Testis (tissue), 3 donors: ENCODE results near the gene OPN3. TPM values are rescaled to one million over a fixed set of nuclear protein-coding genes. Genes with fewer than 3 reads are reported as not detected.

Experiments
- DNase-seq: peaks from one replicate; pipeline ENCODE4 v3.0.0-alpha.2; 2019
- H3K27ac ChIP-seq, 2 donors: fragments of 200-600 bp; sonication (generic); one replicate each; pipeline ENCODE4 v1.5.1; 2019
- H3K27me3 ChIP-seq: fragments of 200-600 bp; sonication (generic); one replicate; pipeline ENCODE4 v1.5.1; 2019
- H3K36me3 ChIP-seq: fragments of 200-600 bp; sonication (generic); one replicate; pipeline ENCODE4 v1.5.1; 2017; ENCODE audit warnings: low read depth; ENCODE audit errors: missing control alignments
- H3K4me1 ChIP-seq: fragments of 200-600 bp; sonication (generic); one replicate; pipeline ENCODE4 v1.5.1; 2019
- H3K4me3 ChIP-seq, 2 donors: fragments of 200-600 bp; sonication (generic); one replicate each; pipeline ENCODE4 v1.5.1; 2017 to 2019
- H3K9me3 ChIP-seq: fragments of 200-600 bp; sonication (generic); one replicate; pipeline ENCODE4 v1.5.1; 2017
- CTCF ChIP-seq, 3 experiments: fragments of 450-650 bp in 2 of 3; fragments of 200-600 bp in 1 of 3; sonication (generic) in 1 of 3; IDR thresholded peaks; one replicate each; pipeline ENCODE4 v1.5.1; 2016 to 2019; ENCODE audit warnings: antibody characterized with exemption in 3 of 3, mild to moderate bottlenecking in 2 of 3, moderate library complexity in 1 of 3
- POLR2A ChIP-seq: fragments of 450-650 bp; IDR thresholded peaks from one replicate; pipeline ENCODE4 v1.6.1; 2017; ENCODE audit warnings: antibody characterized with exemption, mild to moderate bottlenecking, moderate library complexity
- WGBS, 2 donors: methylation state at CpG; one replicate each; pipeline ENCODE4 v1.1.5; 2018; 5-methylcytosine and 5-hydroxymethylcytosine counted together
- intact Hi-C: fragments of 100-400 bp; cut with DNase I; formaldehyde crosslinking; loops from one replicate; pipeline ENCODE4 v1.15.1; 2023; ENCODE audit warnings: low total_unique reads
- polyA plus RNA-seq: library from polyadenylated mRNA; stranded (reverse); fragments of 350-450 nt; fragmentation: Illumina TruSeq; extraction: RNeasy Lipid Tissue Mini Kit (QIAGEN cat#74804); gene quantifications from one replicate; pipeline ENCODE4 v1.2.3, GENCODE V29; 2014; ENCODE audit warnings: low read depth, low replicate concordance; ENCODE audit not compliant: insufficient read depth
- total RNA-seq, 2 donors: library from RNA; depleted of rRNA; stranded (reverse); fragments of >200 nt; gene quantifications; one replicate each; pipeline ENCODE4 v1.2.3, GENCODE V29; 2016

Gene OPN3
- total and polyA plus RNA-seq, 3 donors from 2014 or later: 25.8 to 45.8 (median 41.4) TPM

- Histone ChIP-seq H3K27me3 (no peaks in the 10 kb centered on the region), H3K4me1 (no peaks in the 10 kb centered on the region), H3K27ac (no peak overlapping the region), H3K36me3 (no peaks in the 10 kb centered on the region), H3K4me3 (no peak overlapping the region), H3K9me3 (no peaks in the 10 kb centered on the region)
- intact Hi-C loops: no loop called here
- TF ChIP-seq CTCF (IDR thresholded peaks at IDR 0.05): no peak
- no peak for TF ChIP-seq POLR2A
- DNase-seq: no peak
These were observed 48.9 kb downstream of the OPN3 start for GRCh38 chr1:241591317-241591716.

GRCh38 chr1:241590719-241591118 is 49.5 kb downstream of the OPN3 start:
- H3K36me3 ChIP-seq: no peaks in the 10 kb centered on the region

GRCh38 chr1:241589521-241589920 is 50.6 kb downstream of the OPN3 start:
- Histone ChIP-seq H3K4me3 (no peak overlapping the region), H3K27me3 (no peaks in the 10 kb centered on the region), H3K4me1 (no peaks in the 10 kb centered on the region), H3K9me3 (no peaks in the 10 kb centered on the region), H3K27ac (no peak overlapping the region), H3K36me3 (no peaks in the 10 kb centered on the region)
- DNase-seq: no peak
- WGBS, 2 donors: 88 to 92% methylated on average over 7 of the region's 7 CpGs
- intact Hi-C loops: no loop called here
- no peak for TF ChIP-seq CTCF (IDR thresholded peaks at IDR 0.05)
- no peak for TF ChIP-seq POLR2A

More at GRCh38 chr1:241590719-241591118, 49.5 kb downstream of the OPN3 start:
- Histone ChIP-seq H3K9me3 (no peaks in the 10 kb centered on the region), H3K27me3 (no peaks in the 10 kb centered on the region), H3K27ac (no peak overlapping the region), H3K4me1 (no peaks in the 10 kb centered on the region), H3K4me3 (no peak overlapping the region)
- 61 to 72% methylated on average over 4 of the region's 4 CpGs for WGBS, 2 donors
- intact Hi-C loops: no loop called here
- DNase-seq: no peak
- no peak for TF ChIP-seq POLR2A
- no peak for TF ChIP-seq CTCF (IDR thresholded peaks at IDR 0.05)

- H3K9me3 ChIP-seq: no peaks in the 10 kb centered on the region
- no peaks in the 10 kb centered on the region for H3K27me3 ChIP-seq
- H3K4me3 ChIP-seq: no peak overlapping the region
- WGBS, 2 donors: 63 to 82% methylated on average over 14 of the region's 14 CpGs
- intact Hi-C loops: no loop called here
- no peaks in the 10 kb centered on the region for H3K36me3 ChIP-seq
- H3K27ac ChIP-seq: no peak overlapping the region
- DNase-seq: no peak
- no peaks in the 10 kb centered on the region for H3K4me1 ChIP-seq
- TF ChIP-seq CTCF (IDR thresholded peaks at IDR 0.05) (no peak), POLR2A (no peak)
These were observed 53.2 kb downstream of the OPN3 start for GRCh38 chr1:241586905-241587512.

GRCh38 chr1:241582921-241583321 is 57.2 kb downstream of the OPN3 start:
- no peak for DNase-seq
- Histone ChIP-seq H3K9me3 (no peaks in the 10 kb centered on the region), H3K36me3 (no peaks in the 10 kb centered on the region), H3K27me3 (no peaks in the 10 kb centered on the region), H3K4me1 (no peaks in the 10 kb centered on the region), H3K4me3 (no peak overlapping the region), H3K27ac (no peak overlapping the region)
- 87 to 100% methylated on average over 1 of the region's 1 CpG for WGBS, 2 donors
- TF ChIP-seq POLR2A (no peak), CTCF (IDR thresholded peaks at IDR 0.05) (no peak)
- intact Hi-C loops: no loop called here
